Activated naive CD4-positive, alpha-beta T cell treated with anti-CD3 and anti-CD28 coated beads for 36 hours (primary cell): ENCODE results near the gene NEUROD1. TPM values are rescaled to one million over a fixed set of nuclear protein-coding genes. Genes with fewer than 3 reads are reported as not detected.

Source experiments
- total RNA-seq, 2 experiments: library from RNA; stranded (reverse); gene quantifications; one replicate each; pipeline ENCODE4 v1.2.3, GENCODE V29; 2021

The NEUROD1 gene
- total RNA-seq, 2 experiments from 2014 or later = not detected

Other genes with a start within 250 kb of the NEUROD1 start
- 10 to 100 TPM; 26.6 to 27.8 TPM for gene ITGA4, start 223.1 kb downstream of the NEUROD1 start, total RNA-seq
- gene CERKL, start 23.4 kb downstream of the NEUROD1 start, total RNA-seq = under 1 TPM in 1 of 2 experiments, not detected in 1; 0.14 TPM
- 10 to 100 TPM; 40.7 to 40.8 TPM for gene ITPRID2, start 211.2 kb upstream of the NEUROD1 start, total RNA-seq